ENCODE measurements around the gene RBP3.
"Not testable (repeated sequence)": the region's sequence is repeated elsewhere in the genome, so short reads cannot be mapped to it uniquely, and the experiment has no call there.

RBP3 gene

GRCh38 chr10:47374611-47375536, 26.7 kb downstream of the RBP3 start:
- DNase-seq (ENCODE audit: low spot score) = no peak

- DNase-seq (ENCODE audit: low spot score) = no peak
Measured at GRCh38 chr10:47376522-47377220, 28.5 kb downstream of the RBP3 start.

GRCh38 chr10:47378183-47378510, 30.0 kb downstream of the RBP3 start:
- no peak for DNase-seq (ENCODE audit: low spot score)

GRCh38 chr10:47378606-47379444, 30.7 kb downstream of the RBP3 start:
- DNase-seq (ENCODE audit: low spot score) = no peak

- no peak for DNase-seq (ENCODE audit: low spot score)
Measured at GRCh38 chr10:47379445-47379785, 31.3 kb downstream of the RBP3 start.

GRCh38 chr10:47379901-47380300, 31.7 kb downstream of the RBP3 start:
- DNase-seq (ENCODE audit: low spot score) = no peak

GRCh38 chr10:47380341-47381102, 32.4 kb downstream of the RBP3 start:
- DNase-seq (ENCODE audit: low spot score) = no peak

GRCh38 chr10:47381103-47381395, 32.9 kb downstream of the RBP3 start:
- DNase-seq (ENCODE audit: low spot score) = no peak

GRCh38 chr10:47381427-47382379, 33.5 kb downstream of the RBP3 start:
- DNase-seq (ENCODE audit: low spot score) = no peak

- DNase-seq (ENCODE audit: low spot score) = no peak
Measured at GRCh38 chr10:47383261-47384147, 35.3 kb downstream of the RBP3 start.

GRCh38 chr10:47384148-47384921, 36.2 kb downstream of the RBP3 start, which contains the start of gene ZNF488:
Gene ZNF488, minus strand, starts transcription at chr10:47384293. Its CDS starts 15,464 bp downstream, at chr10:47368829.
- DNase-seq (ENCODE audit: low spot score) = peak; percentile 66

- not testable (repeated sequence) for DNase-seq (ENCODE audit: low spot score)
Measured at GRCh38 chr10:47386104-47386503, 37.9 kb downstream of the RBP3 start.

- no peak for DNase-seq (ENCODE audit: low spot score)
Measured at GRCh38 chr10:47388879-47389278, 40.7 kb downstream of the RBP3 start.

- DNase-seq (ENCODE audit: low spot score) = no peak
Measured at GRCh38 chr10:47389619-47390018, 41.5 kb downstream of the RBP3 start.

GRCh38 chr10:47396311-47396717, 48.2 kb downstream of the RBP3 start:
- DNase-seq (ENCODE audit: low spot score) = no peak

- DNase-seq (ENCODE audit: low spot score) = no peak
Measured at GRCh38 chr10:47397256-47397655, 49.1 kb downstream of the RBP3 start.

GRCh38 chr10:47400251-47400650, 52.1 kb downstream of the RBP3 start:
- DNase-seq (ENCODE audit: low spot score) = no peak

GRCh38 chr10:47400786-47401185, 52.6 kb downstream of the RBP3 start:
- no peak for DNase-seq (ENCODE audit: low spot score)

- no peak for DNase-seq (ENCODE audit: low spot score)
Measured at GRCh38 chr10:47401210-47401609, 53.0 kb downstream of the RBP3 start.

All from CD4-positive, alpha-beta T cell treated with Interleukin-2 at 100 ng/mL for 4 hours (primary cell).